ENCODE results near the gene TCHH.

Gene TCHH

DNA sequence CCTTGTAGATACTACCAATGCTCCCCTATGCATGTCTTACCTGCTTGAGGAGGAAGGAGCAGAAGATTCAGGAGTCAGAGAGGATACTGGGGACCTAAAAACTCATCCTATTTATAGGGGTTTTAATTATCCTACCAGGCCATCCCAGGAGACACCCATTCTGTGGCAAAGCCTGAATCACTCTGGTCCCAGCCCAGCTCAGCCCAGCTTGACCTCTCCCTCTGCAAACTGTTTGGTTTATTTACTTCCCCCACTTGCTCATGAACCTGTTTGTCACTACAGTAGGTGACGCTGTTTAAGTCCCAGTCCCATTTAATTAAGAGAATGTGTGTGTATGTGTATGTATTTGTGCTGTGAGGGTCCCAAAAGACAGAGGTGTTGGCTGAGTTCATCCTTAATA lies 43.9 kb upstream of the TCHH start, which contains the start of gene RPTN:
TSS of gene RPTN (minus strand) at position 85 of the 400 bp plus-strand sequence. CDS start 1,339 bp downstream, outside the sequence.
- no peak for TF ChIP-seq FOXP2 (optimal IDR thresholded peaks at IDR 0.05; ENCODE audit: borderline replicate concordance, extremely low read depth, extremely low read length, insufficient read depth)
- TF ChIP-seq POLR2AphosphoS5 (IDR thresholded peaks at IDR 0.05; ENCODE audit: low read depth, low read length) = no peak
- no peak for TF ChIP-seq TAF1 (IDR thresholded peaks at IDR 0.05; ENCODE audit: borderline replicate concordance, insufficient read depth, low read length)
- TF ChIP-seq SIN3A (IDR thresholded peaks at IDR 0.05; ENCODE audit: borderline replicate concordance, insufficient read depth, low read length) = no peak
- TF ChIP-seq, protein P1, sequence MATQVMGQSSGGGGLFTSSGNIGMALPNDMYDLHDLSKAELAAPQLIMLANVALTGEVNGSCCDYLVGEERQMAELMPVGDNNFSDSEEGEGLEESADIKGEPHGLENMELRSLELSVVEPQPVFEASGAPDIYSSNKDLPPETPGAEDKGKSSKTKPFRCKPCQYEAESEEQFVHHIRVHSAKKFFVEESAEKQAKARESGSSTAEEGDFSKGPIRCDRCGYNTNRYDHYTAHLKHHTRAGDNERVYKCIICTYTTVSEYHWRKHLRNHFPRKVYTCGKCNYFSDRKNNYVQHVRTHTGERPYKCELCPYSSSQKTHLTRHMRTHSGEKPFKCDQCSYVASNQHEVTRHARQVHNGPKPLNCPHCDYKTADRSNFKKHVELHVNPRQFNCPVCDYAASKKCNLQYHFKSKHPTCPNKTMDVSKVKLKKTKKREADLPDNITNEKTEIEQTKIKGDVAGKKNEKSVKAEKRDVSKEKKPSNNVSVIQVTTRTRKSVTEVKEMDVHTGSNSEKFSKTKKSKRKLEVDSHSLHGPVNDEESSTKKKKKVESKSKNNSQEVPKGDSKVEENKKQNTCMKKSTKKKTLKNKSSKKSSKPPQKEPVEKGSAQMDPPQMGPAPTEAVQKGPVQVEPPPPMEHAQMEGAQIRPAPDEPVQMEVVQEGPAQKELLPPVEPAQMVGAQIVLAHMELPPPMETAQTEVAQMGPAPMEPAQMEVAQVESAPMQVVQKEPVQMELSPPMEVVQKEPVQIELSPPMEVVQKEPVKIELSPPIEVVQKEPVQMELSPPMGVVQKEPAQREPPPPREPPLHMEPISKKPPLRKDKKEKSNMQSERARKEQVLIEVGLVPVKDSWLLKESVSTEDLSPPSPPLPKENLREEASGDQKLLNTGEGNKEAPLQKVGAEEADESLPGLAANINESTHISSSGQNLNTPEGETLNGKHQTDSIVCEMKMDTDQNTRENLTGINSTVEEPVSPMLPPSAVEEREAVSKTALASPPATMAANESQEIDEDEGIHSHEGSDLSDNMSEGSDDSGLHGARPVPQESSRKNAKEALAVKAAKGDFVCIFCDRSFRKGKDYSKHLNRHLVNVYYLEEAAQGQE (IDR thresholded peaks at IDR 0.05; ENCODE audit: insufficient read depth in 1 of 2, low read depth in 2 of 2, low read length in 2 of 2) = no peak

DNA sequence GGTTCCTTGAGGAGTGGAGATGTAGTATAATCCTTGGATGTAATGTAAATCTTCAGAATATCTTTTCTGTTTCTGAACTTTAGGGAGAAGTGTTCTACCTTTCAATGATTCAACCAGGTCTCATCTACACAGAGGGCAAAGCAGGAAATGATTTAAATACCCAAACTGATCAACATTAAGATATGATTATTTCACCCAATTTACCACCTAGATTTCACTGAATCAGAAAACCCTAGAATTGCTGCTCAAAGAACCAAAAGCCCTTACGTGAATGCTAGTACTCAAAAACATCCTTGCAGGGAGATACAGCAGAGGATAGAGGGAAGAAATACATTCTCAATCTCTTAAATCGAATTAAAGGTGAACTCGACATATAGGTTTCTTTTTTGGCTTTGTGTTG lies 38.8 kb upstream of the TCHH start:
- no peak for TF ChIP-seq POLR2AphosphoS5 (IDR thresholded peaks at IDR 0.05; ENCODE audit: low read depth, low read length)
- no peak for TF ChIP-seq TAF1 (IDR thresholded peaks at IDR 0.05; ENCODE audit: borderline replicate concordance, insufficient read depth, low read length)

DNA sequence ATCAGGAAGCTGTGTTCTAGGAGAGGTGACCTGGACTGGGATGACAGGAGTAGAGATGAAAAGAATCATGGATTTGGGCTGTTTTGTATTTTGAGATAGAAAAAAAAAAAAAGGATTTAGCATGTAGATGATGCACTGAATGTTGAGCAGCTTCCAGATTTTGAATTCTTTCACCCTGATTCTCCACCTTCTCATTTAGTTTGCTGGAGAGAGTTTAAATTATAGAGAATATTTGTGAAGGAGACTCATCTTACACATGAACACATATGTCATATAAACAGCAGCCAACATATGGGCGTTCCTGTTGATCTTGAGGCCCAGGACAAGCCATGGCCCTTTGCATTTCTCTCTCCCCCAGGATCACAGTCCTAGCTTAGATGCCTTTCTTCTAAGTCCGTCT lies 36.4 kb upstream of the TCHH start:
- TF ChIP-seq, protein P1 (IDR thresholded peaks at IDR 0.05; ENCODE audit: insufficient read depth in 1 of 2, low read depth in 2 of 2, low read length in 2 of 2) = no peak
- TF ChIP-seq POLR2AphosphoS5 (IDR thresholded peaks at IDR 0.05; ENCODE audit: low read depth, low read length) (no peak), SIN3A (IDR thresholded peaks at IDR 0.05; ENCODE audit: borderline replicate concordance, insufficient read depth, low read length) (no peak), TAF1 (IDR thresholded peaks at IDR 0.05; ENCODE audit: borderline replicate concordance, insufficient read depth, low read length) (no peak), FOXP2 (optimal IDR thresholded peaks at IDR 0.05; ENCODE audit: borderline replicate concordance, extremely low read depth, extremely low read length, insufficient read depth) (no peak)

GRCh38 chr1:152148981-152149380 lies 33.7 kb upstream of the TCHH start:
- TF ChIP-seq, protein P1 (IDR thresholded peaks at IDR 0.05; ENCODE audit: insufficient read depth in 1 of 2, low read depth in 2 of 2, low read length in 2 of 2) = no peak
- TF ChIP-seq POLR2AphosphoS5 (IDR thresholded peaks at IDR 0.05; ENCODE audit: low read depth, low read length) (no peak), TAF1 (IDR thresholded peaks at IDR 0.05; ENCODE audit: borderline replicate concordance, insufficient read depth, low read length) (no peak), SIN3A (IDR thresholded peaks at IDR 0.05; ENCODE audit: borderline replicate concordance, insufficient read depth, low read length) (no peak), FOXP2 (optimal IDR thresholded peaks at IDR 0.05; ENCODE audit: borderline replicate concordance, extremely low read depth, extremely low read length, insufficient read depth) (no peak)

GRCh38 chr1:152148051-152148450 lies 32.8 kb upstream of the TCHH start:
- TF ChIP-seq TAF1 (IDR thresholded peaks at IDR 0.05; ENCODE audit: borderline replicate concordance, insufficient read depth, low read length) (no peak), POLR2AphosphoS5 (IDR thresholded peaks at IDR 0.05; ENCODE audit: low read depth, low read length) (no peak), SIN3A (IDR thresholded peaks at IDR 0.05; ENCODE audit: borderline replicate concordance, insufficient read depth, low read length) (no peak), FOXP2 (optimal IDR thresholded peaks at IDR 0.05; ENCODE audit: borderline replicate concordance, extremely low read depth, extremely low read length, insufficient read depth) (no peak)
- TF ChIP-seq, protein P1 (IDR thresholded peaks at IDR 0.05; ENCODE audit: insufficient read depth in 1 of 2, low read depth in 2 of 2, low read length in 2 of 2) = no peak
